Nephron (organoid): ENCODE measurements around the gene PYCARD.
"Not testable (repeated sequence)": the region's sequence is repeated elsewhere in the genome, so short reads cannot be mapped to it uniquely, and the experiment has no call there.

ENCODE experiments used
- H3K27ac Mint-ChIP-seq, 3 experiments: 2 replicates each; pipeline ENCODE4 v1.8.0; 2020; ENCODE audit warnings: mixed read lengths in 3 of 3, mild to moderate bottlenecking in 2 of 3, moderate library complexity in 1 of 3
- H3K27me3 Mint-ChIP-seq: 2 replicates; pipeline ENCODE4 v1.8.0; 2021; ENCODE audit warnings: low read depth, mild to moderate bottlenecking, moderate library complexity, mixed read lengths
- H3K36me3 Mint-ChIP-seq: 2 replicates; pipeline ENCODE4 v1.8.0; 2020; ENCODE audit warnings: low read depth, mixed read lengths
- H3K4me1 Mint-ChIP-seq: 2 replicates; pipeline ENCODE4 v1.8.0; 2020; ENCODE audit warnings: mixed read lengths
- H3K4me3 Mint-ChIP-seq, 3 experiments: 2 replicates each; pipeline ENCODE4 v1.8.0; 2020; ENCODE audit warnings: mild to moderate bottlenecking in 3 of 3, mixed read lengths in 3 of 3, moderate library complexity in 2 of 3
- H3K9me3 Mint-ChIP-seq: 2 replicates; pipeline ENCODE4 v1.8.0; 2020; ENCODE audit warnings: mixed read lengths
- CTCF ChIP-seq, 3 experiments: fragments of 200-600 bp; sonication (generic); IDR thresholded peaks; one replicate each; pipeline ENCODE4 v1.5.0; 2021; ENCODE audit warnings: antibody characterized with exemption in 3 of 3; ENCODE audit not compliant: unreplicated experiment in 3 of 3

The PYCARD gene

GRCh38 chr16:31202414-31203375 lies at the start of gene PYCARD:
PYCARD (minus strand) TSS chr16:31202760; CDS start chr16:31202690, 70 bp downstream.
- H3K27ac Mint-ChIP-seq = peak within 1 kb of the TSS in 2 of 3 experiments; percentile 9 to 16
- peaks cover 22% of the 10 kb centered on the region for H3K36me3 Mint-ChIP-seq
- H3K9me3 Mint-ChIP-seq = no peaks in the 10 kb centered on the region
- H3K4me3 Mint-ChIP-seq = peak within 1 kb of the TSS; percentile 80 to 82 (median 80)
- H3K27me3 Mint-ChIP-seq = peaks cover 53% of the 10 kb centered on the region
- peaks cover 17% of the 10 kb centered on the region for H3K4me1 Mint-ChIP-seq
- no peak for TF ChIP-seq CTCF (IDR thresholded peaks at IDR 0.05; ENCODE audit: unreplicated experiment in 3 of 3)

GRCh38 chr16:31251435-31251834 lies 48.9 kb upstream of the PYCARD start:
- Mint-ChIP-seq H3K4me1 (no peaks in the 10 kb centered on the region), H3K27me3 (peaks cover 38% of the 10 kb centered on the region), H3K27ac (no peak overlapping the region), H3K36me3 (no peaks in the 10 kb centered on the region), H3K9me3 (no peaks in the 10 kb centered on the region), H3K4me3 (no peak overlapping the region)
- TF ChIP-seq CTCF (IDR thresholded peaks at IDR 0.05; ENCODE audit: unreplicated experiment in 3 of 3) = no peak

- H3K4me3 Mint-ChIP-seq = no peak overlapping the region
- no peak overlapping the region for H3K27ac Mint-ChIP-seq
- no peak for TF ChIP-seq CTCF (IDR thresholded peaks at IDR 0.05; ENCODE audit: unreplicated experiment in 3 of 3)
- H3K27me3 Mint-ChIP-seq = peaks cover 43% of the 10 kb centered on the region
- no peaks in the 10 kb centered on the region for H3K9me3 Mint-ChIP-seq
- H3K4me1 Mint-ChIP-seq = no peaks in the 10 kb centered on the region
- no peaks in the 10 kb centered on the region for H3K36me3 Mint-ChIP-seq
Observed at GRCh38 chr16:31250782-31251384, 48.3 kb upstream of the PYCARD start.

DNA sequence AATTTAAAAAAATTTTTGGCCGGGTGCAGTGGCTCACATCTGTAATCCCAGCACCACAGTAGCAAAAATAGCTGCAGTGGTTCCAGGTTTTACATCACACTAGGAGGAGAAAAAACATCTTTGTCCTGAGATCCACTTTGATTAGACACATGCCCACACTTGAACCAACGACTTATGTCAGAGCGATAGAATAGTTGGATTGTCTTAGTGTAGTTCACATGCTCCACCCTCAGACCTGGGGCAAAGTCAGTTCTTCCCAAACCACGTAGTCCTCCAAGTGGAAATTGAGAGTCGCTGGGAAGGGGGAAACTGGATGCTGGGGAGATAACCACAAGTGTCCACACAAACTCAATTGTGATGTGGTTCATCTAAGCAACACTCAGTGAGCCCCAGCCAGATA lies 45.8 kb upstream of the PYCARD start:
- TF ChIP-seq CTCF (IDR thresholded peaks at IDR 0.05; ENCODE audit: unreplicated experiment in 3 of 3) = no peak
- Mint-ChIP-seq H3K27me3 (peaks cover 45% of the 10 kb centered on the region), H3K9me3 (no peaks in the 10 kb centered on the region), H3K4me3 (no peak overlapping the region), H3K4me1 (no peaks in the 10 kb centered on the region), H3K27ac (no peak overlapping the region), H3K36me3 (no peaks in the 10 kb centered on the region)

- Mint-ChIP-seq H3K4me1 (no peaks in the 10 kb centered on the region), H3K27me3 (peaks cover 38% of the 10 kb centered on the region), H3K9me3 (no peaks in the 10 kb centered on the region), H3K27ac (no peak overlapping the region), H3K36me3 (no peaks in the 10 kb centered on the region), H3K4me3 (no peak overlapping the region)
- no peak for TF ChIP-seq CTCF (IDR thresholded peaks at IDR 0.05; ENCODE audit: unreplicated experiment in 3 of 3)
Observed at GRCh38 chr16:31246296-31246695, 43.7 kb upstream of the PYCARD start.

- not testable (repeated sequence) for H3K36me3 Mint-ChIP-seq, H3K4me1 Mint-ChIP-seq, H3K9me3 Mint-ChIP-seq, H3K4me3 Mint-ChIP-seq, H3K27ac Mint-ChIP-seq
- peaks cover 38% of the 10 kb centered on the region for H3K27me3 Mint-ChIP-seq
Observed at GRCh38 chr16:31245598-31245997, 43.0 kb upstream of the PYCARD start.
